Measurements from ENCODE around the gene MAP2. TPM values are rescaled to one million over a fixed set of nuclear protein-coding genes. Genes with fewer than 3 reads are reported as not detected.

MAP2 gene
- total RNA-seq, 1 experiment from 2014 or later = 7.4 TPM

- TF ChIP-seq SIN3A (IDR thresholded peaks at IDR 0.05; ENCODE audit: low read depth) (no peak), FOSL1 (IDR thresholded peaks at IDR 0.05; ENCODE audit: low read depth) (no peak), ELF1 (IDR thresholded peaks at IDR 0.05; ENCODE audit: borderline replicate concordance, low read depth) (no peak), SP1 (IDR thresholded peaks at IDR 0.05; ENCODE audit: low read depth) (no peak), ZFX (IDR thresholded peaks at IDR 0.05) (no peak), CBX3 (IDR thresholded peaks at IDR 0.05; ENCODE audit: low read depth) (no peak)
These were observed 337.7 kb downstream of the MAP2 start (continued) for GRCh38 chr2:209761566-209761965.

GRCh38 chr2:209762563-209762962 is 338.7 kb downstream of the MAP2 start:
- TF ChIP-seq FOSL1 (IDR thresholded peaks at IDR 0.05; ENCODE audit: low read depth) (no peak), SRF (IDR thresholded peaks at IDR 0.05; ENCODE audit: low read depth) (no peak), EZH2 (IDR thresholded peaks at IDR 0.05) (no peak), ZNF274 (IDR thresholded peaks at IDR 0.05; ENCODE audit: low read depth, low read length) (no peak), POLR2A (IDR thresholded peaks at IDR 0.05; ENCODE audit: borderline replicate concordance, extremely low read depth, insufficient read depth, insufficient read length) (no peak)
- TF ChIP-seq, protein P1, sequence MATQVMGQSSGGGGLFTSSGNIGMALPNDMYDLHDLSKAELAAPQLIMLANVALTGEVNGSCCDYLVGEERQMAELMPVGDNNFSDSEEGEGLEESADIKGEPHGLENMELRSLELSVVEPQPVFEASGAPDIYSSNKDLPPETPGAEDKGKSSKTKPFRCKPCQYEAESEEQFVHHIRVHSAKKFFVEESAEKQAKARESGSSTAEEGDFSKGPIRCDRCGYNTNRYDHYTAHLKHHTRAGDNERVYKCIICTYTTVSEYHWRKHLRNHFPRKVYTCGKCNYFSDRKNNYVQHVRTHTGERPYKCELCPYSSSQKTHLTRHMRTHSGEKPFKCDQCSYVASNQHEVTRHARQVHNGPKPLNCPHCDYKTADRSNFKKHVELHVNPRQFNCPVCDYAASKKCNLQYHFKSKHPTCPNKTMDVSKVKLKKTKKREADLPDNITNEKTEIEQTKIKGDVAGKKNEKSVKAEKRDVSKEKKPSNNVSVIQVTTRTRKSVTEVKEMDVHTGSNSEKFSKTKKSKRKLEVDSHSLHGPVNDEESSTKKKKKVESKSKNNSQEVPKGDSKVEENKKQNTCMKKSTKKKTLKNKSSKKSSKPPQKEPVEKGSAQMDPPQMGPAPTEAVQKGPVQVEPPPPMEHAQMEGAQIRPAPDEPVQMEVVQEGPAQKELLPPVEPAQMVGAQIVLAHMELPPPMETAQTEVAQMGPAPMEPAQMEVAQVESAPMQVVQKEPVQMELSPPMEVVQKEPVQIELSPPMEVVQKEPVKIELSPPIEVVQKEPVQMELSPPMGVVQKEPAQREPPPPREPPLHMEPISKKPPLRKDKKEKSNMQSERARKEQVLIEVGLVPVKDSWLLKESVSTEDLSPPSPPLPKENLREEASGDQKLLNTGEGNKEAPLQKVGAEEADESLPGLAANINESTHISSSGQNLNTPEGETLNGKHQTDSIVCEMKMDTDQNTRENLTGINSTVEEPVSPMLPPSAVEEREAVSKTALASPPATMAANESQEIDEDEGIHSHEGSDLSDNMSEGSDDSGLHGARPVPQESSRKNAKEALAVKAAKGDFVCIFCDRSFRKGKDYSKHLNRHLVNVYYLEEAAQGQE (IDR thresholded peaks at IDR 0.05; ENCODE audit: low read depth) = no peak
- ATAC-seq (no peak), DNase-seq (ENCODE audit: low read depth, low spot score) (no peak)
- CTCF ChIA-PET = no interaction called here
- Histone ChIP-seq H3K27me3 (ENCODE audit: insufficient read depth, low read length) (no peaks in the 10 kb centered on the region), H3K4me1 (ENCODE audit: control insufficient read depth in 1 of 2, insufficient read depth in 2 of 2, low read length in 2 of 2) (no peaks in the 10 kb centered on the region), H3K79me2 (ENCODE audit: insufficient read depth, low read length) (no peaks in the 10 kb centered on the region), H2AFZ (ENCODE audit: low read depth, low read length, poor library complexity, severe bottlenecking) (no peak overlapping the region), H4K20me1 (ENCODE audit: insufficient read depth) (no peaks in the 10 kb centered on the region), H3K4me3 (replicated peaks in 1 of 2; ENCODE audit: low read depth in 1 of 2, low read length in 2 of 2) (no peak overlapping the region), H3K4me2 (ENCODE audit: low read length) (no peak overlapping the region), H3K9me3 (ENCODE audit: control insufficient read depth in 1 of 2, insufficient read depth in 1 of 2, low read depth in 1 of 2, low read length in 2 of 2) (no peaks in the 10 kb centered on the region), H3K27ac (ENCODE audit: low read depth, low read length) (no peak overlapping the region), H3K9ac (ENCODE audit: low read length) (no peak overlapping the region), H3K36me3 (ENCODE audit: control insufficient read depth in 1 of 2, insufficient read depth in 2 of 2, low read length in 2 of 2) (no peaks in the 10 kb centered on the region), H3K9me2 (ENCODE audit: insufficient read depth) (no peaks in the 10 kb centered on the region)
- BruUV-seq (replicated peaks) = no TSS peak
- POLR2A ChIA-PET = no interaction called here
- intact Hi-C loops (cut with micrococcal nuclease) = no loop called here
- RAD21 ChIA-PET (ENCODE audit: low non-redundant PET in 1 of 2, low total read pairs in 2 of 2, uncharacterized antibody in 2 of 2, unreplicated experiment in 2 of 2) = no interaction called here
